DMS153 treated with DMSO at 0.1 percent for 48 hours (cell line): ENCODE data around the gene NXPE2.
A peak's percentile ranks its signal among the peaks of the same experiment; 100 is the strongest.

Experiments
- DNase-seq: peaks from one replicate; lab custom pipeline; 2025; ENCODE audit not compliant: unreplicated experiment; lab: John Stamatoyannopoulos, UW

The NXPE2 gene

DNA sequence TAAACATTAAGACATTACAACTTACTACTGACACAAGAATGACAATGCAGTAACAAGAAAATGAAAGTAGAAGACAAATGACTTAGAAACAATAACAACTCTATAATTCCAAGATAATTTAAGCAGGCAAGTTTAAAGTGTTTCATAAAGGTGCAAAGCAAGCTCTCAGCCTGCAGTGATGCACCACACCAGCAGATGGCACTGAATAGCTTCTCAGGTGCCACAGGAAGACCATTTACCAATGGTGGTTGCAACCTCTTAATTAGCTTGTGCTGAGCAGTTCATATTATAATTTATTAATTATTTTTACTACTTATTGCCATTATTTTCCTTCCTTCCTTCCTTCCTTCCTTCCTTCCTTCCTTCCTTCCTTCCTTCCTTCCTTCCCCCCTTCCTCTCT lies 60.6 kb downstream of the NXPE2 start:
- peak; percentile 46 for DNase-seq

DNA sequence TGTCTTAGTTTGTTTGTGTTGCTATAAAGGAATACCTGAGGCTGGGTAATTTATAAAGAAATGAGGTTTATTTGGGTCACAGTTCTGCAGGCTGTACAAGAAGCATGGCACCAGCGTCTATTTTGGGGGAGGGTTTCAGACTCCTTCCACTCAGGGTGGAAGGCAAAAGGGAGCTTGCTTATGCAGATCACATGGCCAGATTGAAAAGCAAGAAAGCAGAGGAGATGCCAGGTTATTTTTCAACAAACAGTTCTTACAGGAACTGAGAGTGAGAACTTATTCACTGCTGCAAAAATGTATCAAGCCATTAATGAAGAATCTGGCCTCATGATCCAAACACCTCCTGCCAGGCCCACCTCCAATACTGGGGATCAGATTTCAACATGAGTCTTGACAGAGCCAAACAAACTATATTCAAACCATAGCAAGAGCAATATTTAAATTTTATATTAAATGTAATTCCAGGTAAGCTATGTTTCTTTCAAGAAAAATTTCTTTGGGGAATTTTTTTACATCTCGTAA lies 66.9 kb downstream of the NXPE2 start:
- DNase-seq, result no peak

DNA sequence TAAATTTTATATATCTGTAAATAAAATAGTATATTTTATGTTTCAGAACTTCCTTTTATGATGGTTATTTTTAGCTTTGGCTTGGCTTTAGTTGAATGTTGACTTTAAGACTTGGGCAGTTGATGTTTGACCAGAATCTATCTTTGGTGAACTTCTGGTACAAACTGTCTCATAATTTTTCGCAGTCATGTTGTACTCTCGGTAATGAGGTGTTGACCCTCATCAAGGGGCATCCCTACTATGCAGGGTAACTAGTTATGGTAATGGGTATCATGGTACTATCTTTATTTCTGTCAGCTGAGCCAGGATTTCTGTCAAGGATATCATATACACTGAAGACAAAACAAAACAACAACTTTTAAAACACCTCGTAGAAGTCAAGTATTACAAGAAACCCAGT lies 67.7 kb downstream of the NXPE2 start:
- no peak for DNase-seq
